A549 (cell line): ENCODE data around the gene JAGN1.

Source experiments
- CBX2 ChIP-seq: fragments of 200-600 bp; sonication (generic); IDR thresholded peaks from 2 replicates; pipeline ENCODE4 v1.6.1; 2016; ENCODE audit warnings: low read depth, mild to moderate bottlenecking, borderline replicate concordance
- CBX8 ChIP-seq: fragments of 200-600 bp; sonication (generic); IDR thresholded peaks from 2 replicates; pipeline ENCODE4 v1.6.1; 2016
- CHD2 ChIP-seq: fragments of 150-350 bp; IDR thresholded peaks from 2 replicates; pipeline ENCODE4 v1.6.1; 2014; ENCODE audit warnings: low read length; ENCODE audit not compliant: partially characterized antibody
- CTCF ChIP-seq: fragments of >200 bp; sonication (Bioruptor Twin); formaldehyde crosslinking; IDR thresholded peaks from 3 replicates; pipeline ENCODE4 v1.5.1; 2016
- FOSB ChIP-seq: fragments of 250-450 bp; sonication (Bioruptor Pico); IDR thresholded peaks from 2 replicates; pipeline ENCODE4 v1.5.0; 2020; ENCODE audit warnings: mild to moderate bottlenecking, moderate library complexity
- POLR2A ChIP-seq: IDR thresholded peaks from 2 replicates; pipeline ENCODE4 v1.6.1; 2012; ENCODE audit warnings: mild to moderate bottlenecking, low read length
- RCOR1 ChIP-seq: fragments of 150-350 bp; IDR thresholded peaks from 2 replicates; pipeline ENCODE4 v1.6.1; 2014; ENCODE audit warnings: antibody characterized with exemption, low read length, low read depth
- REST ChIP-seq: fragments of 200-600 bp; sonication (generic); IDR thresholded peaks from 2 replicates; pipeline ENCODE4 v1.6.1; 2016; ENCODE audit warnings: antibody characterized with exemption, mild to moderate bottlenecking, moderate library complexity
- RNF2 ChIP-seq: fragments of 200-600 bp; sonication (generic); IDR thresholded peaks from 2 replicates; pipeline ENCODE4 v1.6.1; 2016; ENCODE audit warnings: low read depth, mild to moderate bottlenecking, antibody characterized with exemption, moderate library complexity, borderline replicate concordance
- SREBF2 ChIP-seq: fragments of 450-650 bp; IDR thresholded peaks from 2 replicates; pipeline ENCODE4 v1.6.1; 2014; ENCODE audit warnings: mild to moderate bottlenecking, moderate library complexity
- USF2 ChIP-seq: fragments of 450-650 bp; IDR thresholded peaks from 2 replicates; pipeline ENCODE4 v1.6.1; 2014; ENCODE audit warnings: antibody characterized with exemption

GRCh38 chr3:9932843-9933560, 42.6 kb downstream of the JAGN1 start:
- TF ChIP-seq CHD2 (no peak), CTCF (peak; percentile 78), CBX2 (no peak), REST (peak; percentile 27; the same call in 1 of the 2 replicates), RNF2 (peak; percentile 91; the same call in 1 of the 2 replicates), SREBF2 (no peak), CBX8 (no peak), USF2 (no peak), RCOR1 (no peak), POLR2A (0 out of 2 replicates have a peak, but pooled peaks have one; percentile 27), FOSB (CRISPR knock-in tag) (no peak)
